Caki2 (cell line): ENCODE measurements around the gene RINL. TPM values are rescaled to one million over a fixed set of nuclear protein-coding genes. Genes with fewer than 3 reads are reported as not detected.
"Not testable (repeated sequence)": the region's sequence is repeated elsewhere in the genome, so short reads cannot be mapped to it uniquely, and the experiment has no call there.

ENCODE experiments used
- DNase-seq: peaks from one replicate; pipeline ENCODE4 v3.0.0-alpha.2; 2015; ENCODE audit warnings: low read depth
- in situ Hi-C: cut with HindIII; loops from 2 replicates; pipeline ENCODE4 v1.10.0; 2016; ENCODE audit warnings: low sequenced_read_pairs, low pct_unique_long_range_greater_than_20kb, mixed read lengths
- total RNA-seq: library from RNA; depleted of rRNA; stranded (reverse); fragments of >200 nt; shearing (Covaris generic); gene quantifications from 2 replicates; pipeline ENCODE4 v1.2.3, GENCODE V29; 2014; ENCODE audit warnings: low replicate concordance; rRNA removed

RINL gene
- total RNA-seq, 1 experiment from 2014 or later: 9.9 TPM

DNA sequence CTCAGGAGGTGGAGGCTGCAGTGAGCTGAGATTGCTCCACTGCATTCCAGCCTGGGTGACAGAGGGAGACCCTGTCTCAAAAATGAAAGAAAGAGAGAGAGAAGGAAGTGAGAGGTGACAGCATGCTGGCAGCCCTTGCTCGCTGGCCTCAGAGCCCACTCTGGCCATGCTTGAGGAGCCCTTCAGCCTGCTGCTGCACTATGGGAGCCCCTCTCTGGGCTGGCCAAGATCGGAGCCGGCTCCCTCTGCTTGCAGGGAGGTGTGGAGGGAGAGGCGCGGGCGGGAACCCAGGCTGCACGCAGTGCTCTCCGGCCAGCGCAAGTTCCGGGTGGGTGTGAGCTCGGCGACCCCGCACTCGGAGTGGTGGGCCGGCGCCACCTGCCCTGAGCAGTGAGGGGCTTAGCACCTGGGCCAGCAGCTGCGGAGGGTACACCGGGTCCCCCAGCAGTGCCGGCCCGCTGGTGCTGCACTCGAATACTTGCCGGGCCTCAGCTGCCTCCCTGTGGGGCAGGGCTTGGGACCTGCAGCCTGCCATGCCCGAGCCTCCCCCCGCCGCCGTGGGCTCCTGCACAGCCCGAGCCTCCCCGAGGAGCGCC, 56.7 kb downstream of the RINL start:
- DNase-seq, in situ Hi-C loops: not testable (repeated sequence)

DNA sequence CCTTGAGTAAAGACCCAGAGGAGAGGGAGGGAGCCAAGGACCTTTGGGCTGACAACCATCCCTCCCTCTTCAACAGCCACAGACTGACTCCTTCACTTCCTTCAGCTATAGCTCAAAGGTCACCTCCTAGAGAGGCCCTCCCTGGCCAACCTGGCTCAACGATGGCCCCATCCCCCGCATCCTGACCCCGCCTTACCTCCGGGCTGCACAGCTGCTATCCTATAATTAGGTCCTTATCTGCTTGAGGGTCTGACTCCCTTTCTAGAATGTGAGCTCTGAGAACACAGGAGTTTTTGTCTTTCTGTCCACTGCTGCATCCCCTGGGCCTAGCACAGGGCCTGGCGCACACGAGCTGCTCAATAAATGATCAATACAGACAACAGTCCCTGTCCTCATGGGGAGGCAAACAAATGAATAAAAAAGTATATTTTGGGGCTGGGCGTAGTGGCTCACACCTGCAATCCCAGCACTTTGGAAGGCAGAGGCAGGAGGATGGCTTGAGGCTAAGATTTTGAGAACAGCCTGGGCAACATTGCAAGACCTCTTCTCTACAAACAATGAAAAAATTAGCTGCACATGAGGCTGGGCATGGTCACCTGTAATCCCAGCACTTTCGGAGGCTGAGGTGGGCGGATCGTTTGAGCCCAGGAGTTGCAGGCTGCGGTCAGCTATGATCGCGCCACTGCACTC, 58.7 kb downstream of the RINL start:
- DNase-seq: no peak
- in situ Hi-C loops: no loop called here

Other genes starting within 250 kb of the RINL start
- gene ACTN4, start 230.6 kb downstream of the RINL start, total RNA-seq: 872 and 922 TPM in 2 replicates
- gene CAPN12, start 133.8 kb downstream of the RINL start, total RNA-seq: 0.46 and 2.3 TPM in 2 replicates
- gene LGALS7, start 104.8 kb downstream of the RINL start, total RNA-seq: not detected in 2 replicates
- gene LGALS7B, start 89.1 kb downstream of the RINL start, total RNA-seq: not detected in 2 replicates
- not detected in 2 replicates for gene LGALS4, start 65.3 kb downstream of the RINL start, total RNA-seq
- 241 and 276 TPM in 2 replicates for gene ECH1, start 46.5 kb downstream of the RINL start, total RNA-seq
- gene HNRNPL, start 28.3 kb downstream of the RINL start, total RNA-seq: 501 and 509 TPM in 2 replicates
- gene SIRT2, start 21.3 kb upstream of the RINL start, total RNA-seq: 53.9 and 58.1 TPM in 2 replicates
- gene NFKBIB, start 21.7 kb upstream of the RINL start, total RNA-seq: 48.3 and 50.3 TPM in 2 replicates
- 1.0 TPM in 1 of 2 replicates, not detected in the other for gene CCER2, start 33.9 kb upstream of the RINL start, total RNA-seq
- gene SARS2, start 52.5 kb upstream of the RINL start, total RNA-seq: 46.3 and 77.4 TPM in 2 replicates
- 184 and 200 TPM in 2 replicates for gene MRPS12, start 52.7 kb upstream of the RINL start, total RNA-seq
- 129 and 142 TPM in 2 replicates for gene FBXO17, start 97.5 kb upstream of the RINL start, total RNA-seq
- 28.1 and 50.7 TPM in 2 replicates for gene FBXO27, start 154.3 kb upstream of the RINL start, total RNA-seq
- gene ACP7, start 206.1 kb upstream of the RINL start, total RNA-seq: not detected in 2 replicates
- gene PAK4, start 247.5 kb upstream of the RINL start, total RNA-seq: 23.1 and 28.0 TPM in 2 replicates